ENCODE results near the gene ZNF691.
"Not testable (repeated sequence)": the region's sequence is repeated elsewhere in the genome, so short reads cannot be mapped to it uniquely, and the experiment has no call there.

The ZNF691 gene, protein sequence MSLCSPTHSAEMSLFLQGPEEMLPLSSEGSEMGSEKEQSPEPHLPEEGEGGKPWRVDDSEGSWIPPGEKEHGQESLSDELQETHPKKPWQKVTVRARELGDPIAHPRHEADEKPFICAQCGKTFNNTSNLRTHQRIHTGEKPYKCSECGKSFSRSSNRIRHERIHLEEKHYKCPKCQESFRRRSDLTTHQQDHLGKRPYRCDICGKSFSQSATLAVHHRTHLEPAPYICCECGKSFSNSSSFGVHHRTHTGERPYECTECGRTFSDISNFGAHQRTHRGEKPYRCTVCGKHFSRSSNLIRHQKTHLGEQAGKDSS

DNA sequence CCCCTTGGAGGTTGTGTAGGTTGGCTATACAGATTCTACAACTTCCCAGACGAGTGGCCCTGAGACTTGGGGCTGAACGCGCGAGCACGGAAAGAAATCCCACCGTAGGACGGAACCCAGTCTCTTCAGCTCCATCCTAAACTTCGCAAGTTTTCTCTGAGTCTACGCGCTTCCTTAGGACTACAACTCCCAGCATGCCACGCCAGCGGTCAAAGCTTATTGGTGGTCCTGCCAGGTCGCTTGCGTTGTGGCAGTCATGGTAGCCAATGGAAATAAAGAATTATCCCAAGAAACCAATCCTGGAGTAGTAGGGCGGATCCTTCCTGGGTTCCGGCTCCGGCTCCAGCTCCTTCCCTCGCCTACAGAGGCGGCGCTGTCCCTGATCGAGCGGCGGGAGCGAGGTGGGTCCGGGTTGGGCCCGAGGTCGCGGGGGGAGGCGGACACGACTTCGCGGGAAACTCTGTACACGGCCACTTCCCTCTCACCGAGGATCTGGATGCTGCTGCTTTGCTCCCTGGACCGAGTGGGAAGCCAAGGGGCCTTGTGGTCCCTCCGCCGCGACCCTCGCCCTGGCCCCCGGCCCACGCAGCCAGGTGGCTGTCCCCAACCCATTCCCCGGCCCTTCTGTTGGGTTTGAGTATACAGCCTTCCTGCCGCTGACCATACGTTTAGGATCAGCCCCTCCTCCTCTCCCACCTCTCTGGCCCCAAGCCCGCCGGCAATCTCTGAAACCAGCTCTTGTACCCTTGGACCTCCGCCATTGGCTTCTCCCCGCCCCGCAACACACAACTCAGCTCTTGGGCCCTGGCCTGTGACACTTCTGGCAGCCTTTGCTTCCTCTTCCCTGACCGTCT, at the start of gene ZNF691:
TSS of gene ZNF691 (plus strand) at position 357 of the 854 bp plus-strand sequence. CDS start 3,046 bp downstream, outside the sequence.
- DNase-seq: peak; percentile 85

DNA sequence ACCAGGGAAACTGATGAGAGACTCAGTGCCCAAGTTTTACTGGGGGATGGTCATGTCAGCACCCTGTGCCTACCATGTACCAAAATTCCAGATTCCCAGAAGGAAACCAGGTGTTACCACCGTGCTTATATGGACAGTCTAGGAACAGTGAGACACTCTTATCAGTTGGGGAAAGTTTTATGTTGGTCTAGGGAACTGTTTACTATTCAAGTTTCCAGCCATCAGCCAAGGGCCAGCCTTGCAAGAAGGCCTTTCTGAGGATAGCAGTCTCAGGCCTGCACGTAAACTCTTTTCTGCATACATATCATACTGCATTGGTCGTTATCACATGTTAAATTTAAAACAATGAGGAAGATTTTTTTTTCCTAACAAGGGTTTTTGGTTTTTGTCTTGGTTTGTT, 49.0 kb upstream of the ZNF691 start:
- no peak for DNase-seq

DNA sequence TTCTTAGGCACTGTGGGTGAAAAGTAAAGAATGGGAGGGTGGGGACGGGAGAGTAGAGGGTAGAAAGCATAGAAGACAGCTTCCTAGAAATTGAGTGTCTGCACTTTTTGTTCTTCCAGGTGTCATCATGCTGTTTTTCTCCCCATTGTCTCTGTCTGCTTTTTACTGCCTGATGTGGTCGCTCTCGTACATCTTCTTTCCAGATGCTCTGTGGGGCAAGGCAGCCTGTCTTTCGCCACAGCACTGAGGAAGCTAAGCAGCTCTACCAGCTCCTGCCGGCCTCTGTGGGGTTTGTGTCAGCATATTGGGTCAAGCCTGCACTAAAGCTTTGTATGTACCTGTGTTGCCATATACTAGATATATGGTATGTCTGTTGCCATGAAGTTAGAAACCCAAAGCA, 48.4 kb upstream of the ZNF691 start:
- DNase-seq: no peak

DNA sequence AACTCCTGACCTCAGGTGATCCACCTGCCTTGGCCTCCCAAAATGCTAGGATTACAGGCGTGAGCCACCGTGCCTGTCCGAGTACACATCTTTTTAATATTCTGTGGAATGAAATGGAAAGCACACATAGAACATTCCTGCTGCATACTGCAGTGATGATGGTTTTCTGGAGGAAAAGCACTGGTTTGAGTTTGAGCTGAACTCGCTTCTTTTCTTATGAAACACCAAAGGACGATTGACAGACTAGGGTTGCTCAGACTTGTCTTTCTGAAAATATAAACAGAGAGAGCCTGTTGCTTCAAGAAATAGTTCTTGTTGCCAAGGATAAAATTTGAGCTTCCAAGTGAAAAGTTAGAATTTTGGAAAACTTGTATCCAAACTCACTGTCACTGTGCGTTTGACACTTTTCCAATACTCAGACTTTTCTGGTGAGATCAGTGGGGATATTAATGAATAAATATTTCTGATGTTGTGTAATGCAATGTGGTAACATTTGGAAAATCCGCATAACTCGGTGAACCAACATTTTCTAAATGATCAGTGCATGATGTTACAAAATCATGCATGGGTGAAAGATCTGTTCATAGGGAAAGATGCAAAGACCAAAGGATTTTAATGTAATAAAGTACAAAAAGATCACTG, 44.5 kb upstream of the ZNF691 start:
- DNase-seq: no peak

DNA sequence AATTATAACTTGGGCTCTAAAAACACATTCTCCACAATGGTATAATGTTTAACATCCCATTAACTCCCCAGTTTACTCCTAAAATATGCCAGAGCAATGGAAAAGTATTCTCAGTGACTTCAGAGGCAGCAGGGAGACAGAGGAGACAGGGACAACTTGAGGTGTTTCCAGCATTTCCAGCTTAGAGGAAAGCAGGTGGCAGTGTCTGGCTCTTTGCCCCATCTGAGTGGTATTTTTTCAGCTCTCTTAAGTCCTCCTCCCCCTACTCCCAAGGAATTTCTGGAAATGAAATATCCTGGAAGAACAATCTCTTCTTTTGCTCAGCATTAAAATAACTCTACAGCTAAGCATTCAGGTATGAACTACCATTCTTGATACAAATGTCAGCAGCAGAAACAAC, 40.2 kb upstream of the ZNF691 start:
- no peak for DNase-seq

DNA sequence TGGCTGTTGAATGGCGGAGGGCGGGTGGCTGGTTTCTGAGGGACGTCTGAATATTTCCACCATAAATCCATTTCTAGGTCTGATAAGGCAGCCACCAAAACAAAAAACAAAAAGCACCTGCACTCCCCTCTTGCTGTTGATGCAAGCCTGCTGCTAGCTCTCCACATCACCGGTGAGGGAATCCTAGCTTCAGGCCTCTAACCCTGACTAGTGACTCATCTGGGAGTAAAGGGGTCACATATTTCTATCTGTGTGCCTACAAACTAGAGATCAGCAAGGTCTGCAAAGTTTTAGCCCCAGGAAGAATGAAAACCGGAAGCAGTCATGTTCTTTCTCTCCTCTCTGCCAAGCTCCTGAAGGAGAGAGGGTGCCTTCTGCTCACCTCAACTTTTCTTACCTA, 39.8 kb upstream of the ZNF691 start:
- no peak for DNase-seq

DNA sequence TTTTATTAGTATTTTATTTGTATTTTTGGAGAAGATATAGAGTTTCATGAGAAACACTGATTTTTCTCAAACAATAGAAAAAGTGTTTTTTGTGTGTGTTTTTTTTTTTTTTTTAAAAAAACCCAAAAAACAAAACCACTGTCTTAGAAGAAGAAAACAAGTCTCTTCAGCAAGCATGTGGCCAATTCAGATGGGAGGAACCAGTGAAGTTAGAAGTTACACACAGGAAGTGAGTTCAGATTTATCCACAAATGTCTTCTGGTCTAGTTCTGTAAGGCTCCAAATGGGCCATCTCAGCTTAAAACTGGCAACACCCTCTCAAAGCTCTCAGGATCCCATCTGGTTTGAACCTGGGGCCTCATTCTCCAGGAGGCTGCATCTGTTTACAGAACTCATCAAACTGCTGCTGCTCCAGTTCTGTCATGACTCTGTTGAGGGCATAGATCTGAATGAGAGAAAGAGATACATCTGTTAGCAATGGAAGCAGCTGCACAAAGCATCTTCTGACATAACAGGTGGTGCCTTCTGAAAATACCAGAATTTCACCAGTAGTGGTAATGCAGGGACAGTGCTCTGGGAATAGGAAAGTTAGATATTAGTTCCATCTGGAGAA, 39.3 kb upstream of the ZNF691 start:
- no peak for DNase-seq

DNA sequence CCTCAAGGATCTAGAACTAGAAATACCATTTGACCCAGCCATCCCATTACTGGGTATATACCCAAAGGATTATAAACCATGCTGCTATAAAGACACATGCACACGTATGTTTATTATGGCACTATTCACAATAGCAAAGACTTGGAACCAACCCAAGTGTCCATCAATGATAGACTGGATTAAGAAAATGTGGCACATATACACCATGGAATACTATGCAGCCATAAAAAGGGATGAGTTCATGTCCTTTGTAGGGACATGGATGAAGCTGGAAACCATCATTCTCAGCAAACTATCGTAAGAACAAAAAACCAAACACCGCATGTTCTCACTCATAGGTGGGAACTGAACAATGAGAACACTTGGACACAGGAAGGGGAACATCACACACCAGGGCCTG, 31.6 kb upstream of the ZNF691 start:
- not testable (repeated sequence) for DNase-seq

DNA sequence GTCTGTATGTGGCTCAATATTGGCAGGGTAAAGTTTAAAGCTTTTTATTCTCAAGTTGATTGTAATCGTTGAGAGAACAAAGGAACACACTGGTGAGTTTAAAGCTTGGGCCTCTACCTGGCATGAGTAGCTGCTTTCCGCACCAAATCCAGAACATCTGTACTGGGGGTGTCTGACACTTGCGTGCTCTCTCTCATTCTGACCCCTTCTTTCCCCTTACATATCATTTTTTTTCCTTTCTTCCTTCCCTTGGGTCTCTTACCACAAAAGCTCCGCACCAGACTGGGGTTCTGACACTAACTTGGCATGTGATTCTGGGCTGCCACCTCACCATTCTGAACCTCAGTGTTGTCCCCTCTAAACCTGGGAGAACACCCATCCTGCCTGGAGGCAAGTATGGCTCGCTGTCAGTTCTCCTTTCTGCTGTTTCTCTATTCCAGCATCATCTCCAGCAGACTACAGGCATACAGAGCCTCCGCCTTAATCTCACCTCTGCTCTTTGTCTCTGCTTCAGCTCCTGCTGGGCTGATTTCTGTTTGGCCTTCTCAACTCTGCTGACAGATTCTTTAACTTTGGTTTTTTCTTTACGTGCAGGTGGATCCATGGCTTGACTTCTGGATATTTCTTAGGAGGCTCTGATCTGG, 30.4 kb upstream of the ZNF691 start:
- DNase-seq: no peak

DNA sequence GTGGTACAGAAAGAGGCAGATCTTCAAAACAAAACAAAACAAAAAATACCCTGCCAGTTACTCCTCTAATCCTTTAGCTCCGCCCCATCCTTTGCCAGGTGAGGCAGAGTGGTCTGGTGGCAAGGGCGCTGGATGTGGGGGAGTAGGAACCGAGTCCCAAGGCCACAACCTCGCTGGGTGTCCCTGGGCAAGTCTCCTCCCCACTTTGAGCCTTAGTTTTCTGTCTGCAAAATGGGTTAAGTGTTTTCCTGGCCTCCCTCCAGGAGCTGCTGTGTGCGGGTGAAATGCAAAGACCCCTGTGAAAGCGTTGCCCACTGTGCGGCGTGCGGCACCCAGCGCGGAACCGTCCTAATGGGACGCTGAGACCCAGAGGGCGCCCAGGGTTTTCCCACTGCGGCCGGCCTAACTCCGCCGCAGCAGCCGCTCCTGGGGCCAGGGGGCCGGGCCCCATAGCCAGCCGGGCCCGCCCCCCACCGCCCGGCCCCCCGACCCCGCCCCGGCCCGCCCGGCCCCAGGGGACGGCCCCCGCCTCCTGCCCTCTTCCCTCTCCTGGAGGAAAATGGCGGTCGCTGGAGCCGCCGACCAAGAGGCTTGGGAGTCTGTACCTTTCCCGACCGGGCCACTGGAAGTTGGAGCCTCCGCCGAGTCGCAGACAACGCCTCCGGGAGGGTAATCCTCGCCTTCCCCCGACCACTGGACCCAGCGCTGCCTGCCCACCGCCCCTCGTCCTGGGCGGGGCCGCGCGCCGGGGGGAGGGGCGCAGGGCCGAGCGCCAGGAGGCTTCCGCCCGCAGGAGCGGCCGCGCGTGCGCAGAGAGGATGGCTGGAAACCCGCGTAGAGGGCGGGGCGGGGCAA, 29.6 kb upstream of the ZNF691 start, which contains the start of the genes ERMAP and SVBP:
TSS of gene ERMAP (plus strand) at position 538 of the 855 bp plus-strand sequence. CDS start 13,327 bp downstream, outside the sequence.
TSS of gene SVBP (minus strand) at position 813 of the 855 bp plus-strand sequence. CDS start 853 bp downstream, outside the sequence.
- peak; percentile 98 for DNase-seq

DNA sequence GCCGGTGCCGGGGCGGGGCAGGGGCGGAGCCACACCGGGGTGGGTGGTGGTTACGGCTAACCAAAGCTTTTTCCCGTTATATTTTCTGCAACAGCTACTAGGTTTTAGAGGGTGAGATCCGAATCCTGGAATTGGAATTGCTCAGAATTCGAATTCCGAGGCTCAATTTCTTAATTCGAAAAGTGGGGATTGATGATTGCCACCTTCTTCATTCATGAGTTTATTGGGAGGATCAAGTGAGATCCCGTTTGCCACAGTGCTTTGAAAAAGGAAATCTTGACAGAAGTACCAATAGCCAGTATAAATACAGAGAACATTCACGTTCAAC, 29.0 kb upstream of the ZNF691 start:
- no peak for DNase-seq

DNA sequence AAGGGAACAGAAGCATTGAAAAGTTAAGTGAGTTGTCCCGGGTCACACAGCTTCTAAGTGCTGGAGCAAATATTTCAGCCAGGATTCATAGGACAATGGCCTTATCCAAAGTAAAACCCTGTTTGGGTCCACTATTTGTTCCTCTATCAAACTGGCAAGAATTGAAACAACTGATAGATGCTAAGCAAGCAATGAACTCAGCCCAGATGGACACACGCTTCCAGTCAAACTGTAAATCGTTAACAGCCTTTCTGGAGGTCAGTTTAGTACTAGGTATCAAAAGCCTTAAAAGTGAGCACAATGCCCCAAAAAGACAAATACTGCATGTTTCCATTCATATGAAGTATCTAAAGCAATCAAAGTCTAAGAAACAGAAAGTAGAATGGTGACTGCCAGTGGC, 28.4 kb upstream of the ZNF691 start:
- no peak for DNase-seq

DNA sequence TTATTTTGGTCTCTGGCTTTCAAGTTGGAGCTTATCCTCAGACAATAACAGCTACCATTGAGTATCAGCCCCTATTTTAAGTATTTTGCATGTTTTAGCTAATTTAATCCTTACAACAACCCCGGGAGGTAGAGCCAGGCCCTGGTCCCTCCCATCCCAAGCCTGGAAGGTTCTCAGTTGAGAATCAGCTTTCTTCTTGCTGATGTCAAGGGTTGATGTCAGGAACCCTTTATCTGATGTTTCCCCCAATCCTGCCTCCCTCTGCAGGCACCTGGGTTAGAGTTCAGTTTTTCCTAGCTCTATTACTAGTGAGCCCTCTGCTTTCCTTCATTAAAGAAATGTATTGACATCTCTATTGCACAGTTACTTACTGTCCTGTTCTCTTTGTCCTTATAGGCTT, 25.6 kb upstream of the ZNF691 start:
- DNase-seq: no peak

DNA sequence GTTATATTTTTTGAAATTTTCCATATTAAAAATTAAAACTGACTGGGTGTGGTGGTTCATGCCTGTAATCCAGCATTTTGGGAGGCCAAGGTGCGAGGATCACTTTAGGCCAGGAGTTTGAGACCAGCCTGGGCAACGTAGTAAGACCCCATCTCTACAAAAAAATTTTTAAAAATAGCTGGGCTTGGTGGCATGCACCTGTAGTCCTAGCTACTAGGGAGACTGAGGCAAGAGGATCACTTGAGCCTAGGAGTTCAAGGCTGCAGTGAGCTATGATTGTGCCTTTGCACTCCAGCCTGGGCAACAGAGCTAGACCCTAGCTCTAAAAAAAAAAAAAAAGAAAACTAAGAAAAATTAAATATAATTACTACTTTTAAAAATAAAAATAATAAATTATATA, 24.7 kb upstream of the ZNF691 start:
- DNase-seq: no peak

DNA sequence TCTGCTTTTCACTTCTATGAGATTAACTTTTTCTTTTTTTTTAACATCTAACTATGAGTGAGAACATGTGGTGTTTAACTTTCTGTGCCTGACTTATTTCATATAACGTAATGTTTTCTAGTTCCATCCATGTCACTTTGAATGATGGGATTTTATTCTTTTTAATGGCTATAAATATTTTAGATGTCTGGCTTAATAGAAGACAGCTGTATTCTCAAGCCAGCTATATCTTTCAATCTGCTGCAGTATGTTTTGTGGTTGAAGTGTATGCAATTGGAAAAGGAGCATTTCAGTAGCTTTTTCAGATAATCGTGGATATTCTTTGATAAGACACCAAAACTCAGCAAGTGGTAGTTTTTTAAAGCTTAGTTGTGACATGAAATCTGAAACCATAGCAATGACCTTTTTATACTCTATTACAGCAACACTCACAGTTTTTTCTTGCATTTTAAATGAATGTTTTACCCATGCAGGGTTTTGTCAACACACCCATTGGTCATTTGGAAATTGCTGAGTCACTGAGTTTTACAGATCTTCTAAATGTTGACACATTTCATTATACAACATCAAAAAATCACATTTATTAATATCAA, 23.5 kb upstream of the ZNF691 start:
- no peak for DNase-seq

DNA sequence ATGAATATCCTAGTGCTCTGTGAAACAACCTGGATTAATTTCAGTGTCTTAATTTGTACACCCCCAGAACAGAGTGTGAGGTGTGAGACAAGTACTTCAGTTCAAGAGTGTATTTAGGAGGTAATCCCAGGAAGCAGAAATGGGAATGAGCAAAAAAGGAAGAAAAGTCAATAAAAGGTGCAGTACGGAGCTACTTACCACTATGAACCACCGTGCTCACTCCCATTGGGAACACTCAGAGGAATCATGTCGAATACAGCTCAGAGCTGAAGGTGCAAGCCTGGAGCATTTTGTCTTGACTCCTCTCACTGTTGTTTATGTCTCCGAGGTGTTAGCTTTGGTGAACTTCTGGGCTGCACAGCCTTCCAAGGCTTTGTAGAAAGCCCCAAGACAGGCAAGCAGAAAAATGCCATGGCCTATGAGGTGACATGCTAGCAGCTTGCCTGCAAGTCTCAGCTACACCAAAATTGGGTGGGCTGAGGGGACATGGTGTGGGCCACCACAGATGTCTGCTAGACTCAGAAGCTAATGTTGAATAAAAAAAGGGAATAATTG, 21.9 kb upstream of the ZNF691 start:
- DNase-seq: no peak

DNA sequence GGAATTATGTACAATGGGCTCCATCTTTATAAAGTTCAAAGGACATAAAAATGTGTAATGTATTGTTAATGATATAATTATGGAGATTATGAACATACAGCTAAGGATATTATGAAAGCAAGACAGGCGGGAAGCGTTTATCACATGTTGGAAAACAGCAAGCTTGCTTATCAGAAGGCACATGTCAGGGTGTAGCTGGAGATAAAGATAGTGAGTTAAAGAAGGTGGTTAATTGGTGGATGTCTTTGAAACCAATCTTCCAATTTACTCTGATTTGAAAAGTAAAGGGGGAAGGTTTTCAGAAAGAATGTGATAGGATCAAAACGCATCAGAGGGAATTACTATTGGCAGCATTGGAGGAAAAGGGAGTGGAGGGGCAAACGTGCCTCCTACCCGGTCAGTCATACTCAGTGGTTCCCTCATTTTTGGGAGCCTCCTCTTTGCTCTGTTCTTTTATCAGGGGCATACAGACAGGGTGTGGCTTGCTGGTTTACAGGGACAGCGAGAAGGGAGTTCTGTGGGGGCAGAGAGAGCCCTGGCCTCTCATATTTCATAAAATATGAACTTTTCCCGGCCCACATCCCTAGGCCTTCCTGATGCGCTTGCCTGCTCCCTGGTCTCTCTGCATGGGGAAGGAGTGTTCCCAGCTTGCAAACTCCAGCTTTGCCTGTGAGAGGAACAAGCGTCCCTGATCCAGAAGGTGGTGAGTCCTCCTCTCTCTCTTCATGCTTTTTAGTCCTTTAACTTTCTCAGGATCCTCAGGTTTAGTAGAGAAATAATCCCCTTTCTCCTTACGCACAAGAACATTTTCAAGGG, 21.2 kb upstream of the ZNF691 start:
- no peak for DNase-seq

DNA sequence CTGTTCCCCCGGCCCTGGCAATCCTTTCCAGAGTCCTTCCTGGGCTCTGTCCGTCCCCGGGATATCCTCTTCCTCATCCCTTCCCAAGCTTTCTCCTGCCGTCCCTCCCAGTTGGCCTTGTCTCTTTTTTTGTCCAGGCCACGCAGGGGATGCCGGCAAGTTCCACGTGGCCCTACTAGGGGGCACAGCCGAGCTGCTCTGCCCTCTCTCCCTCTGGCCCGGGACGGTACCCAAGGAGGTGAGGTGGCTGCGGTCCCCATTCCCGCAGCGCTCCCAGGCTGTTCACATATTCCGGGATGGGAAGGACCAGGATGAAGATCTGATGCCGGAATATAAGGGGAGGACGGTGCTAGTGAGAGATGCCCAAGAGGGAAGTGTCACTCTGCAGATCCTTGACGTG, 15.8 kb upstream of the ZNF691 start:
- DNase-seq: no peak

DNA sequence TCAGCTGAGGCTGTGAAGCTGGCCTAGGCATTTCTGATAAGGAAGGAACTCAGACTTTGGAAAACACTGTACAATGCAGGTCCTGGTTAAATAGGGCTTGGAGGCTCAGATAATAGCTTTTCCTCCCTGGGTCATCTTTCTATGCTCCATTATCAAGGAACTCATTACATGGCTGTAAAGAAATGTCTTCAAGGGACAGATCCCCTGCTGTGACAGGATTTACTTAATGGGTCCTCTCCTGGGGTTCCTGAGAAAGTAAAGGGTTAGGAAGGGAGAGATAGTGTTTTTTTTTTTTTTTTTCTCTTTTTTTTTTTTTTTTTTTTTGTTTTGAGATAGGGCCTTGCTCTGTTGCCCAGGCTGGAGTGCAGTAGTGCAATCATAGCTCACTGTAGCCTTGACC, 15.1 kb upstream of the ZNF691 start:
- no peak for DNase-seq

DNA sequence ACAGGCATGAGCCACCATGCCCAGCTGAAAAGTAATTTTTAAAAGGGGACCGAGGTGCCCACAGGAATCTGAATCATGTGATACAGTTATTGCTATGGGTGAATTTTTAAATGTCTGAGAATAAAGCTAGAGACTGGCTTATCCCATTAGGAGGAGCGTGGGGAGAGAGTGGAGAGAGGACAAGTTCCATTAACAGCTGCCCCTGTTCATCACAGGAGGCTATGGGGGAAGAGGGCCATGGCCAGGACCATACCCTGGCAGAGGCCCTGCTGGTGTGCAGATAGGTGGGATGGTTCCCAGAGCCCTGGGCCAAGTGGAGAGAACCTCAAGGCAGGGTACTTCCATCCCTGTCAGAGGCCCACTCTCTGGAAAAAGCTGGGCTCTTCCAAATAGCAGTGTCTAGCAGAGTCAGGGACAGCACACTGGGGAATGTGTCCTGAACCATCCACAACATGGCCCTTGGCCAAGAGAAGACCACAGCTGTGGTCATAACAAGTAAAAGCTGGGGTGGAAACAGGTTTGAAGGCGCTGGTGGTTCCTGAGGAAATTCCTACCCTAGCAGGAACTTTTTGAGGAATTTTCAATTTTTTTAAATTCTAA, 13.7 kb upstream of the ZNF691 start:
- DNase-seq: no peak

All from activated CD8-positive, alpha-beta memory T cell treated with anti-CD3 and anti-CD28 coated beads, Interleukin-2, amount 50 U/mL, for 48 hours (primary cell).